ENCODE results near the gene GNS. TPM values are rescaled to one million over a fixed set of nuclear protein-coding genes. Genes with fewer than 3 reads are reported as not detected.

Gene GNS
- total and polyA plus RNA-seq, 2 of the 13 experiments (the other 11 are each of a cell fraction or from before 2014, with no cell fraction given): 49.8 to 51.0 TPM

GRCh38 chr12:64781280-64782190 is 22.3 kb upstream of the GNS start (continued):
- TF ChIP-seq SNAPC4 (CRISPR knock-in tag; IDR thresholded peaks at IDR 0.05) (no peak), PAX8 (CRISPR knock-in tag; IDR thresholded peaks at IDR 0.05; ENCODE audit: borderline replicate concordance) (no peak), ZNF451 (CRISPR knock-in tag; IDR thresholded peaks at IDR 0.05) (no peak), NFRKB (IDR thresholded peaks at IDR 0.05) (no peak), STAT6 (CRISPR knock-in tag; IDR thresholded peaks at IDR 0.05; ENCODE audit: borderline replicate concordance) (no peak), HDAC1 (CRISPR knock-in tag; IDR thresholded peaks at IDR 0.05) (no peak)

Data from HepG2 (cell line).